ENCODE results near the gene FGFR3. TPM values are rescaled to one million over a fixed set of nuclear protein-coding genes. Genes with fewer than 3 reads are reported as not detected.

FGFR3 gene
- total and polyA plus RNA-seq, 9 of the 15 experiments (the other 6 are each of a cell fraction or from before 2014, with no cell fraction given) = 1.2 to 60.4 (median 12.7) TPM

DNA sequence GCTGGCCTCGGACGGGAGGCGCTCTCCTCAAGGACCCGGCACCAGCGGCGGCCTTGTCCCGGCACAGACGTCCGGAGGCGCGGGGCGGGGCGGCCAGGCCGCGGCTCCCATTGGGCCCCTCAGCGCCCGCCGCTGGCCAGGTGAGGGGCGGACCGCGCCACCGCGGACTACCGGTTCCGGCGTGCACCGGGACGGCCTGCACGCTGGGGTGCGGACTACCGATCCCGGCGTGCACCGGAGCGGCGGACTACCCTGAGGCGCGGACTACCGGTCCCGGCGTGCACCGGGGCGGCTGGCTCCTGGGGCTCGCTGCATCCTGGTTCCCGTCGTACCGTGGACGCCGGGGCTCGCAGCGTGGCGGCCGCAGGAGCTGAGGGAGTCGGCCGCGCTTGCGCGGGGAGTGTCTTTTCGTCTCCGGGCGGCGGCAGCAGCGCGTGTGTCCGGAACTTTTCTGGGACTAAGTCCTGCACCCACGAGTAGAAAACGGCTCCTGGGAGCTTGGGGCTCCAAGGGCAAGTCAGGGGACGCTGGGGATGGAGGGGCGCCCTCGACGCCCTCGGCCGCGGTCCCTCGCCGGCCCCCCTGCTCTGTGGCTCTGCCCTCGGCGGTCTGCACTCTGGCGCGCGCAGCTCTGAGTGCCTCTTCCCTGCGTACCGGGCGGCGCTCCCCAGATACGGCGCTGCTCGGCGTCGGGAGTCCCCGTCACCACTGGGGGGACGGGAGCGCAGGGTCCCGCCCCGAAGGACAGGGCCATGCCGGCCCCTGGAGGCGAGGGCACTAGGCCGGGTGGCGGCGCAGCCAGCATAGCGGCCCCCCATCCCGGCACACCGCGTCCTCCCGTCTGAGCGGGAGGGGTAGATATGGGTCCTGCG lies 63.2 kb downstream of the FGFR3 start, which contains the start of gene LETM1 (continued):
- TF ChIP-seq TFAP4 (CRISPR knock-in tag; IDR thresholded peaks at IDR 0.05; ENCODE audit: borderline replicate concordance) = peak; percentile 77
- TF ChIP-seq BRF2 (IDR thresholded peaks at IDR 0.05; ENCODE audit: borderline replicate concordance, insufficient read depth, insufficient read length) = no peak
- TF ChIP-seq TAF15 (IDR thresholded peaks at IDR 0.05; ENCODE audit: low read depth, low read length) = no peak
- TF ChIP-seq JUND (IDR thresholded peaks at IDR 0.05; ENCODE audit: borderline replicate concordance, low read depth, low read length) = peak; percentile 61
- peak; percentile 31; the same call in 1 of the 3 replicates for TF ChIP-seq JUND (tag; IDR thresholded peaks at IDR 0.05; ENCODE audit: borderline replicate concordance, low read depth, low read length)
- peak; percentile 90 for TF ChIP-seq POLR2A (conservative IDR thresholded peaks at IDR 0.05)
- no peak for TF ChIP-seq RFX5 (IDR thresholded peaks at IDR 0.05; ENCODE audit: low read depth, low read length)
- TF ChIP-seq, protein P1, sequence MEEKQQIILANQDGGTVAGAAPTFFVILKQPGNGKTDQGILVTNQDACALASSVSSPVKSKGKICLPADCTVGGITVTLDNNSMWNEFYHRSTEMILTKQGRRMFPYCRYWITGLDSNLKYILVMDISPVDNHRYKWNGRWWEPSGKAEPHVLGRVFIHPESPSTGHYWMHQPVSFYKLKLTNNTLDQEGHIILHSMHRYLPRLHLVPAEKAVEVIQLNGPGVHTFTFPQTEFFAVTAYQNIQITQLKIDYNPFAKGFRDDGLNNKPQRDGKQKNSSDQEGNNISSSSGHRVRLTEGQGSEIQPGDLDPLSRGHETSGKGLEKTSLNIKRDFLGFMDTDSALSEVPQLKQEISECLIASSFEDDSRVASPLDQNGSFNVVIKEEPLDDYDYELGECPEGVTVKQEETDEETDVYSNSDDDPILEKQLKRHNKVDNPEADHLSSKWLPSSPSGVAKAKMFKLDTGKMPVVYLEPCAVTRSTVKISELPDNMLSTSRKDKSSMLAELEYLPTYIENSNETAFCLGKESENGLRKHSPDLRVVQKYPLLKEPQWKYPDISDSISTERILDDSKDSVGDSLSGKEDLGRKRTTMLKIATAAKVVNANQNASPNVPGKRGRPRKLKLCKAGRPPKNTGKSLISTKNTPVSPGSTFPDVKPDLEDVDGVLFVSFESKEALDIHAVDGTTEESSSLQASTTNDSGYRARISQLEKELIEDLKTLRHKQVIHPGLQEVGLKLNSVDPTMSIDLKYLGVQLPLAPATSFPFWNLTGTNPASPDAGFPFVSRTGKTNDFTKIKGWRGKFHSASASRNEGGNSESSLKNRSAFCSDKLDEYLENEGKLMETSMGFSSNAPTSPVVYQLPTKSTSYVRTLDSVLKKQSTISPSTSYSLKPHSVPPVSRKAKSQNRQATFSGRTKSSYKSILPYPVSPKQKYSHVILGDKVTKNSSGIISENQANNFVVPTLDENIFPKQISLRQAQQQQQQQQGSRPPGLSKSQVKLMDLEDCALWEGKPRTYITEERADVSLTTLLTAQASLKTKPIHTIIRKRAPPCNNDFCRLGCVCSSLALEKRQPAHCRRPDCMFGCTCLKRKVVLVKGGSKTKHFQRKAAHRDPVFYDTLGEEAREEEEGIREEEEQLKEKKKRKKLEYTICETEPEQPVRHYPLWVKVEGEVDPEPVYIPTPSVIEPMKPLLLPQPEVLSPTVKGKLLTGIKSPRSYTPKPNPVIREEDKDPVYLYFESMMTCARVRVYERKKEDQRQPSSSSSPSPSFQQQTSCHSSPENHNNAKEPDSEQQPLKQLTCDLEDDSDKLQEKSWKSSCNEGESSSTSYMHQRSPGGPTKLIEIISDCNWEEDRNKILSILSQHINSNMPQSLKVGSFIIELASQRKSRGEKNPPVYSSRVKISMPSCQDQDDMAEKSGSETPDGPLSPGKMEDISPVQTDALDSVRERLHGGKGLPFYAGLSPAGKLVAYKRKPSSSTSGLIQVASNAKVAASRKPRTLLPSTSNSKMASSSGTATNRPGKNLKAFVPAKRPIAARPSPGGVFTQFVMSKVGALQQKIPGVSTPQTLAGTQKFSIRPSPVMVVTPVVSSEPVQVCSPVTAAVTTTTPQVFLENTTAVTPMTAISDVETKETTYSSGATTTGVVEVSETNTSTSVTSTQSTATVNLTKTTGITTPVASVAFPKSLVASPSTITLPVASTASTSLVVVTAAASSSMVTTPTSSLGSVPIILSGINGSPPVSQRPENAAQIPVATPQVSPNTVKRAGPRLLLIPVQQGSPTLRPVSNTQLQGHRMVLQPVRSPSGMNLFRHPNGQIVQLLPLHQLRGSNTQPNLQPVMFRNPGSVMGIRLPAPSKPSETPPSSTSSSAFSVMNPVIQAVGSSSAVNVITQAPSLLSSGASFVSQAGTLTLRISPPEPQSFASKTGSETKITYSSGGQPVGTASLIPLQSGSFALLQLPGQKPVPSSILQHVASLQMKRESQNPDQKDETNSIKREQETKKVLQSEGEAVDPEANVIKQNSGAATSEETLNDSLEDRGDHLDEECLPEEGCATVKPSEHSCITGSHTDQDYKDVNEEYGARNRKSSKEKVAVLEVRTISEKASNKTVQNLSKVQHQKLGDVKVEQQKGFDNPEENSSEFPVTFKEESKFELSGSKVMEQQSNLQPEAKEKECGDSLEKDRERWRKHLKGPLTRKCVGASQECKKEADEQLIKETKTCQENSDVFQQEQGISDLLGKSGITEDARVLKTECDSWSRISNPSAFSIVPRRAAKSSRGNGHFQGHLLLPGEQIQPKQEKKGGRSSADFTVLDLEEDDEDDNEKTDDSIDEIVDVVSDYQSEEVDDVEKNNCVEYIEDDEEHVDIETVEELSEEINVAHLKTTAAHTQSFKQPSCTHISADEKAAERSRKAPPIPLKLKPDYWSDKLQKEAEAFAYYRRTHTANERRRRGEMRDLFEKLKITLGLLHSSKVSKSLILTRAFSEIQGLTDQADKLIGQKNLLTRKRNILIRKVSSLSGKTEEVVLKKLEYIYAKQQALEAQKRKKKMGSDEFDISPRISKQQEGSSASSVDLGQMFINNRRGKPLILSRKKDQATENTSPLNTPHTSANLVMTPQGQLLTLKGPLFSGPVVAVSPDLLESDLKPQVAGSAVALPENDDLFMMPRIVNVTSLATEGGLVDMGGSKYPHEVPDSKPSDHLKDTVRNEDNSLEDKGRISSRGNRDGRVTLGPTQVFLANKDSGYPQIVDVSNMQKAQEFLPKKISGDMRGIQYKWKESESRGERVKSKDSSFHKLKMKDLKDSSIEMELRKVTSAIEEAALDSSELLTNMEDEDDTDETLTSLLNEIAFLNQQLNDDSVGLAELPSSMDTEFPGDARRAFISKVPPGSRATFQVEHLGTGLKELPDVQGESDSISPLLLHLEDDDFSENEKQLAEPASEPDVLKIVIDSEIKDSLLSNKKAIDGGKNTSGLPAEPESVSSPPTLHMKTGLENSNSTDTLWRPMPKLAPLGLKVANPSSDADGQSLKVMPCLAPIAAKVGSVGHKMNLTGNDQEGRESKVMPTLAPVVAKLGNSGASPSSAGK (IDR thresholded peaks at IDR 0.05) = peak; percentile 81
- no peak for TF ChIP-seq LARP7 (IDR thresholded peaks at IDR 0.05)
- no peak for TF ChIP-seq SLC30A9 (CRISPR knock-in tag; IDR thresholded peaks at IDR 0.05)
- TF ChIP-seq GTF2A2 (tag; IDR thresholded peaks at IDR 0.05) = no peak
- TF ChIP-seq ZNF217 (CRISPR knock-in tag; IDR thresholded peaks at IDR 0.05) = no peak
- TF ChIP-seq HMGN3 (IDR thresholded peaks at IDR 0.05; ENCODE audit: borderline replicate concordance, extremely low read depth, insufficient read length, low read depth, low read length) = peak; percentile 87
- no peak for TF ChIP-seq U2AF2 (optimal IDR thresholded peaks at IDR 0.05; ENCODE audit: low read depth, low read length)
